Stimulated activated naive CD8-positive, alpha-beta T cell treated with anti-CD3 and anti-CD28 coated beads, Interleukin-15, amount 100 ng/mL, for 72 hours (primary cell): ENCODE measurements around the gene FABP2.
"Not testable (repeated sequence)": the region's sequence is repeated elsewhere in the genome, so short reads cannot be mapped to it uniquely, and the experiment has no call there.

ENCODE experiments used
- ATAC-seq: fragments of 150-1000 bp; cut with Tn5 transposase; 2 replicates; pipeline ENCODE4 v1.10.0; 2021; ENCODE audit warnings: mild to moderate bottlenecking, moderate library complexity
- DNase-seq, 2 donors: peaks; one replicate each; pipeline ENCODE4 v3.0.0; 2021 to 2022
- H3K27ac Mint-ChIP-seq, 2 donors: one replicate each; pipeline ENCODE4 v1.8.0; 2022; ENCODE audit warnings: mild to moderate bottlenecking in 2 of 2, mixed read lengths in 2 of 2, moderate library complexity in 2 of 2
- H3K27me3 Mint-ChIP-seq: one replicate; pipeline ENCODE4 v1.8.0; 2022; ENCODE audit warnings: mixed read lengths
- H3K4me1 Mint-ChIP-seq: one replicate; pipeline ENCODE4 v1.8.0; 2022; ENCODE audit warnings: mild to moderate bottlenecking, mixed read lengths
- H3K4me3 Mint-ChIP-seq, 2 donors: one replicate each; pipeline ENCODE4 v1.8.0; 2022; ENCODE audit warnings: mild to moderate bottlenecking in 2 of 2, mixed read lengths in 2 of 2, moderate library complexity in 1 of 2
- H3K9me3 Mint-ChIP-seq, 2 donors: one replicate each; pipeline ENCODE4 v1.8.0; 2022; ENCODE audit warnings: mixed read lengths in 2 of 2

The FABP2 gene

GRCh38 chr4:119296356-119296755 lies 25.6 kb downstream of the FABP2 start:
- Mint-ChIP-seq H3K27me3 (no peaks in the 10 kb centered on the region), H3K4me3 (no peak overlapping the region), H3K4me1 (peaks cover 21% of the 10 kb centered on the region), H3K27ac (no peak overlapping the region), H3K9me3 (peaks cover 0 to 5% of the 10 kb centered on the region in 2 donors)
- DNase-seq (no peak), ATAC-seq (no peak)

- no peaks in the 10 kb centered on the region for H3K4me1 Mint-ChIP-seq
- no peaks in the 10 kb centered on the region for H3K27me3 Mint-ChIP-seq
- no peak for ATAC-seq
Measured at GRCh38 chr4:119290598-119290997, 31.3 kb downstream of the FABP2 start.

GRCh38 chr4:119289313-119289712 lies 32.6 kb downstream of the FABP2 start:
- ATAC-seq (no peak), DNase-seq (no peak)
- Mint-ChIP-seq H3K4me3 (no peak overlapping the region), H3K9me3 (no peaks in the 10 kb centered on the region), H3K27ac (no peak overlapping the region), H3K4me1 (peaks cover 6% of the 10 kb centered on the region), H3K27me3 (no peaks in the 10 kb centered on the region)

More at GRCh38 chr4:119290598-119290997, 31.3 kb downstream of the FABP2 start:
- Mint-ChIP-seq H3K27ac (no peak overlapping the region), H3K4me3 (no peak overlapping the region), H3K9me3 (no peaks in the 10 kb centered on the region)
- DNase-seq: no peak

- ATAC-seq (no peak), DNase-seq (no peak)
- H3K27ac Mint-ChIP-seq: no peak overlapping the region
Measured at GRCh38 chr4:119286377-119287002, 35.4 kb downstream of the FABP2 start.

GRCh38 chr4:119284876-119285780 lies 36.8 kb downstream of the FABP2 start:
- Mint-ChIP-seq H3K27ac (peak overlapping the region in 1 of 2 donors; percentile 72), H3K9me3 (no peaks in the 10 kb centered on the region), H3K4me3 (peak overlapping the region; percentile 43 to 75), H3K4me1 (peaks cover 13% of the 10 kb centered on the region), H3K27me3 (no peaks in the 10 kb centered on the region)
- no peak for DNase-seq
- no peak for ATAC-seq

More at GRCh38 chr4:119286377-119287002, 35.4 kb downstream of the FABP2 start:
- H3K4me1 Mint-ChIP-seq: peaks cover 6% of the 10 kb centered on the region
- H3K4me3 Mint-ChIP-seq: no peak overlapping the region
- H3K27me3 Mint-ChIP-seq: no peaks in the 10 kb centered on the region
- no peaks in the 10 kb centered on the region for H3K9me3 Mint-ChIP-seq

- no peaks in the 10 kb centered on the region for H3K27me3 Mint-ChIP-seq
- no peak for DNase-seq
- no peak for ATAC-seq
- no peak overlapping the region for H3K27ac Mint-ChIP-seq
- H3K4me3 Mint-ChIP-seq: no peak overlapping the region
- peaks cover 14% of the 10 kb centered on the region for H3K4me1 Mint-ChIP-seq
- H3K9me3 Mint-ChIP-seq: no peaks in the 10 kb centered on the region
Measured at GRCh38 chr4:119281393-119281792, 40.5 kb downstream of the FABP2 start.

GRCh38 chr4:119279945-119280344 lies 42.0 kb downstream of the FABP2 start:
- H3K9me3 Mint-ChIP-seq, H3K4me3 Mint-ChIP-seq, H3K27me3 Mint-ChIP-seq, DNase-seq, ATAC-seq: not testable (repeated sequence)
- H3K4me1 Mint-ChIP-seq: peaks cover 12% of the 10 kb centered on the region
- H3K27ac Mint-ChIP-seq: peak overlapping the region in 1 of 2 donors; percentile 35

- not testable (repeated sequence) for DNase-seq, H3K4me1 Mint-ChIP-seq
Measured at GRCh38 chr4:119279541-119279940, 42.4 kb downstream of the FABP2 start.

GRCh38 chr4:119271361-119272085 lies 50.4 kb downstream of the FABP2 start:
- peaks cover 1% of the 10 kb centered on the region for H3K4me1 Mint-ChIP-seq
- DNase-seq: no peak
- no peak for ATAC-seq
- no peak overlapping the region for H3K4me3 Mint-ChIP-seq
- no peak overlapping the region for H3K27ac Mint-ChIP-seq
- H3K9me3 Mint-ChIP-seq: peaks cover 1 to 2% of the 10 kb centered on the region in 2 donors
- no peaks in the 10 kb centered on the region for H3K27me3 Mint-ChIP-seq

More at GRCh38 chr4:119279541-119279940, 42.4 kb downstream of the FABP2 start:
- not testable (repeated sequence) for H3K4me3 Mint-ChIP-seq, H3K9me3 Mint-ChIP-seq, H3K27me3 Mint-ChIP-seq, H3K27ac Mint-ChIP-seq, ATAC-seq

GRCh38 chr4:119268466-119268865 lies 53.5 kb downstream of the FABP2 start:
- Mint-ChIP-seq H3K4me3 (no peak overlapping the region), H3K27me3 (no peaks in the 10 kb centered on the region), H3K9me3 (peaks cover 9 to 10% of the 10 kb centered on the region in 2 donors), H3K27ac (no peak overlapping the region), H3K4me1 (peaks cover 16% of the 10 kb centered on the region)
- ATAC-seq (no peak), DNase-seq (no peak)
